Measurements from ENCODE around the gene HOXC4. TPM values are rescaled to one million over a fixed set of nuclear protein-coding genes. Genes with fewer than 3 reads are reported as not detected.

HOXC4 gene
- total RNA-seq, 1 donor from 2014 or later: not detected

GRCh38 chr12:54065677-54066076, 12.0 kb downstream of the HOXC4 start:
- no peak overlapping the region for H2AFZ ChIP-seq (ENCODE audit: low read depth, low read length)
- peaks cover 84% of the 10 kb centered on the region for H3K27me3 Mint-ChIP-seq (ENCODE audit: low read depth, unreplicated experiment)
- H4K20me1 ChIP-seq (ENCODE audit: insufficient read depth, low read length): no peaks in the 10 kb centered on the region
- no peak overlapping the region for H3K4me3 ChIP-seq (ENCODE audit: insufficient read depth, low read depth, low read length)
- FAIRE-seq (no peak), DNase-seq (ENCODE audit: low read depth) (no peak)
- H3K79me2 ChIP-seq (ENCODE audit: insufficient read depth, low read length): no peaks in the 10 kb centered on the region
- no peak overlapping the region for H3K27ac Mint-ChIP-seq (ENCODE audit: unreplicated experiment)
- peaks cover 4% of the 10 kb centered on the region for H3K9me3 Mint-ChIP-seq (ENCODE audit: unreplicated experiment)
- no peaks in the 10 kb centered on the region for H3K4me1 Mint-ChIP-seq (ENCODE audit: low read depth, unreplicated experiment)
- no peaks in the 10 kb centered on the region for H3K36me3 ChIP-seq (ENCODE audit: insufficient read depth, low read length)
- no peaks in the 10 kb centered on the region for H3K4me1 ChIP-seq (ENCODE audit: insufficient read depth, low read length)
- H3K27ac ChIP-seq (ENCODE audit: low read depth, low read length): no peak overlapping the region
- H3K4me2 ChIP-seq (ENCODE audit: low read length): no peak overlapping the region
- no peaks in the 10 kb centered on the region for H3K36me3 Mint-ChIP-seq (ENCODE audit: low read depth, unreplicated experiment)
- H3K9ac ChIP-seq (ENCODE audit: low read length): no peak overlapping the region
- TF ChIP-seq, protein P1, sequence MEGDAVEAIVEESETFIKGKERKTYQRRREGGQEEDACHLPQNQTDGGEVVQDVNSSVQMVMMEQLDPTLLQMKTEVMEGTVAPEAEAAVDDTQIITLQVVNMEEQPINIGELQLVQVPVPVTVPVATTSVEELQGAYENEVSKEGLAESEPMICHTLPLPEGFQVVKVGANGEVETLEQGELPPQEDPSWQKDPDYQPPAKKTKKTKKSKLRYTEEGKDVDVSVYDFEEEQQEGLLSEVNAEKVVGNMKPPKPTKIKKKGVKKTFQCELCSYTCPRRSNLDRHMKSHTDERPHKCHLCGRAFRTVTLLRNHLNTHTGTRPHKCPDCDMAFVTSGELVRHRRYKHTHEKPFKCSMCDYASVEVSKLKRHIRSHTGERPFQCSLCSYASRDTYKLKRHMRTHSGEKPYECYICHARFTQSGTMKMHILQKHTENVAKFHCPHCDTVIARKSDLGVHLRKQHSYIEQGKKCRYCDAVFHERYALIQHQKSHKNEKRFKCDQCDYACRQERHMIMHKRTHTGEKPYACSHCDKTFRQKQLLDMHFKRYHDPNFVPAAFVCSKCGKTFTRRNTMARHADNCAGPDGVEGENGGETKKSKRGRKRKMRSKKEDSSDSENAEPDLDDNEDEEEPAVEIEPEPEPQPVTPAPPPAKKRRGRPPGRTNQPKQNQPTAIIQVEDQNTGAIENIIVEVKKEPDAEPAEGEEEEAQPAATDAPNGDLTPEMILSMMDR (IDR thresholded peaks at IDR 0.05; ENCODE audit: insufficient read depth, low read depth, low read length): no peak
- TF ChIP-seq EZH2 (IDR thresholded peaks at IDR 0.05; ENCODE audit: insufficient read depth, low read length): no peak
- peaks cover 49% of the 10 kb centered on the region for H3K27me3 ChIP-seq (ENCODE audit: insufficient read depth, low read length)
- H3K9me3 ChIP-seq (ENCODE audit: insufficient read depth, low read depth, low read length): no peaks in the 10 kb centered on the region
- no peak overlapping the region for H3K4me3 Mint-ChIP-seq (ENCODE audit: unreplicated experiment)

GRCh38 chr12:54066408-54066807, 12.8 kb downstream of the HOXC4 start:
- Histone ChIP-seq H3K36me3 (ENCODE audit: insufficient read depth, low read length) (no peaks in the 10 kb centered on the region), H3K79me2 (ENCODE audit: insufficient read depth, low read length) (no peaks in the 10 kb centered on the region), H3K27ac (ENCODE audit: low read depth, low read length) (no peak overlapping the region), H3K4me1 (ENCODE audit: insufficient read depth, low read length) (no peaks in the 10 kb centered on the region), H3K9ac (ENCODE audit: low read length) (no peak overlapping the region), H3K9me3 (ENCODE audit: insufficient read depth, low read depth, low read length) (no peaks in the 10 kb centered on the region), H4K20me1 (ENCODE audit: insufficient read depth, low read length) (no peaks in the 10 kb centered on the region), H3K4me3 (ENCODE audit: insufficient read depth, low read depth, low read length) (no peak overlapping the region), H3K27me3 (ENCODE audit: insufficient read depth, low read length) (peaks cover 44% of the 10 kb centered on the region), H2AFZ (ENCODE audit: low read depth, low read length) (no peak overlapping the region), H3K4me2 (ENCODE audit: low read length) (no peak overlapping the region)
- no peak for TF ChIP-seq EZH2 (IDR thresholded peaks at IDR 0.05; ENCODE audit: insufficient read depth, low read length)
- TF ChIP-seq, protein P1 (IDR thresholded peaks at IDR 0.05; ENCODE audit: insufficient read depth, low read depth, low read length): no peak
- no peak for DNase-seq (ENCODE audit: low read depth)
- Mint-ChIP-seq H3K36me3 (ENCODE audit: low read depth, unreplicated experiment) (no peaks in the 10 kb centered on the region), H3K9me3 (ENCODE audit: unreplicated experiment) (peaks cover 4% of the 10 kb centered on the region), H3K4me3 (ENCODE audit: unreplicated experiment) (no peak overlapping the region), H3K27me3 (ENCODE audit: low read depth, unreplicated experiment) (peaks cover 84% of the 10 kb centered on the region), H3K4me1 (ENCODE audit: low read depth, unreplicated experiment) (no peaks in the 10 kb centered on the region), H3K27ac (ENCODE audit: unreplicated experiment) (no peak overlapping the region)
- no peak for FAIRE-seq

GRCh38 chr12:54068418-54069070, 14.9 kb downstream of the HOXC4 start:
- H3K9ac ChIP-seq (ENCODE audit: low read length): no peak overlapping the region
- H3K9me3 ChIP-seq (ENCODE audit: insufficient read depth, low read depth, low read length): no peaks in the 10 kb centered on the region
- DNase-seq (ENCODE audit: low read depth) (no peak), FAIRE-seq (peak; percentile 39)
- H3K4me3 ChIP-seq (ENCODE audit: insufficient read depth, low read depth, low read length): no peak overlapping the region
- Mint-ChIP-seq H3K36me3 (ENCODE audit: low read depth, unreplicated experiment) (no peaks in the 10 kb centered on the region), H3K4me3 (ENCODE audit: unreplicated experiment) (no peak overlapping the region), H3K4me1 (ENCODE audit: low read depth, unreplicated experiment) (no peaks in the 10 kb centered on the region), H3K27ac (ENCODE audit: unreplicated experiment) (no peak overlapping the region), H3K27me3 (ENCODE audit: low read depth, unreplicated experiment) (peaks cover 83% of the 10 kb centered on the region), H3K9me3 (ENCODE audit: unreplicated experiment) (peaks cover 3% of the 10 kb centered on the region)
- no peak overlapping the region for H3K4me2 ChIP-seq (ENCODE audit: low read length)
- H4K20me1 ChIP-seq (ENCODE audit: insufficient read depth, low read length): no peaks in the 10 kb centered on the region
- H3K27ac ChIP-seq (ENCODE audit: low read depth, low read length): no peak overlapping the region
- no peaks in the 10 kb centered on the region for H3K79me2 ChIP-seq (ENCODE audit: insufficient read depth, low read length)
- peaks cover 41% of the 10 kb centered on the region for H3K27me3 ChIP-seq (ENCODE audit: insufficient read depth, low read length)
- no peak overlapping the region for H2AFZ ChIP-seq (ENCODE audit: low read depth, low read length)
- H3K36me3 ChIP-seq (ENCODE audit: insufficient read depth, low read length): no peaks in the 10 kb centered on the region
- no peaks in the 10 kb centered on the region for H3K4me1 ChIP-seq (ENCODE audit: insufficient read depth, low read length)
- no peak for TF ChIP-seq EZH2 (IDR thresholded peaks at IDR 0.05; ENCODE audit: insufficient read depth, low read length)
- TF ChIP-seq, protein P1 (IDR thresholded peaks at IDR 0.05; ENCODE audit: insufficient read depth, low read depth, low read length): no peak
